Measurements from ENCODE around the gene SYT1.

DNA sequence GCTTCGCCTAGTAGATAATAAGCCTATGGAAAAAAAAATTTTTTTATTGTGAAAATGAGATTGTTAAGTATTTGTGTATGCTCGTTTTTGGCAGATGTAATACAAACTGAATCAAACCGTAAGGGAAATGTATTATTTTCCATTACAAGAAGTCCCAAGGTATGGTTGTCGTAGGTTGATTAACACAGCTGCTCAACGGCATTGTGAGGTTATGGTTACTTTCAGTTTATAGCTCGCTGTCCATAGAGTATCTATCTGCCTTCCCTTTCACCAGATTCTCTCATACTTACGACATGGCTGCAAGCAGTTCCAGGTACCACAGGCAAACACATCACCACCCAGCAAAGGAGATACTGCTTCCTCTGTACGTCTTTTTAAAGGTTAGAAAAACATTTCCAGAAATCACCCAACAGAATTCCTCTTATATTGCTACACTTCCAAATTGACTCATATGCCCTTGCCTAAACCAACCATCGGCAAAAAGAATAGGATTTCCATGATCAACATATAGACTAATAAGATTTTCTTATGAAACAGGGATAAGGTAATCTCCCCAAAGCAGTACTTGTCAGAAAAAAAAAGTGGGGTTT is 338.6 kb downstream of the SYT1 start:
- TF ChIP-seq, protein P1, sequence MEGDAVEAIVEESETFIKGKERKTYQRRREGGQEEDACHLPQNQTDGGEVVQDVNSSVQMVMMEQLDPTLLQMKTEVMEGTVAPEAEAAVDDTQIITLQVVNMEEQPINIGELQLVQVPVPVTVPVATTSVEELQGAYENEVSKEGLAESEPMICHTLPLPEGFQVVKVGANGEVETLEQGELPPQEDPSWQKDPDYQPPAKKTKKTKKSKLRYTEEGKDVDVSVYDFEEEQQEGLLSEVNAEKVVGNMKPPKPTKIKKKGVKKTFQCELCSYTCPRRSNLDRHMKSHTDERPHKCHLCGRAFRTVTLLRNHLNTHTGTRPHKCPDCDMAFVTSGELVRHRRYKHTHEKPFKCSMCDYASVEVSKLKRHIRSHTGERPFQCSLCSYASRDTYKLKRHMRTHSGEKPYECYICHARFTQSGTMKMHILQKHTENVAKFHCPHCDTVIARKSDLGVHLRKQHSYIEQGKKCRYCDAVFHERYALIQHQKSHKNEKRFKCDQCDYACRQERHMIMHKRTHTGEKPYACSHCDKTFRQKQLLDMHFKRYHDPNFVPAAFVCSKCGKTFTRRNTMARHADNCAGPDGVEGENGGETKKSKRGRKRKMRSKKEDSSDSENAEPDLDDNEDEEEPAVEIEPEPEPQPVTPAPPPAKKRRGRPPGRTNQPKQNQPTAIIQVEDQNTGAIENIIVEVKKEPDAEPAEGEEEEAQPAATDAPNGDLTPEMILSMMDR (IDR thresholded peaks at IDR 0.05; ENCODE audit: insufficient read depth, low read depth, low read length), result no peak
- no peak for TF ChIP-seq EZH2 (IDR thresholded peaks at IDR 0.05; ENCODE audit: insufficient read depth, low read length)

Data from astrocyte (in vitro differentiated cells and primary cell).